GM19463 (cell line): Measurements from ENCODE around the gene ZCWPW1.
"Not testable (repeated sequence)": the region's sequence is repeated elsewhere in the genome, so short reads cannot be mapped to it uniquely, and the experiment has no call there.

Experiments
- ATAC-seq: cut with Tn5 transposase; IDR thresholded peaks from one replicate; pipeline ENCODE4 v1.9.1; 2021; ENCODE audit warnings: mild to moderate bottlenecking, moderate library complexity; ENCODE audit not compliant: unreplicated experiment

The ZCWPW1 gene

DNA sequence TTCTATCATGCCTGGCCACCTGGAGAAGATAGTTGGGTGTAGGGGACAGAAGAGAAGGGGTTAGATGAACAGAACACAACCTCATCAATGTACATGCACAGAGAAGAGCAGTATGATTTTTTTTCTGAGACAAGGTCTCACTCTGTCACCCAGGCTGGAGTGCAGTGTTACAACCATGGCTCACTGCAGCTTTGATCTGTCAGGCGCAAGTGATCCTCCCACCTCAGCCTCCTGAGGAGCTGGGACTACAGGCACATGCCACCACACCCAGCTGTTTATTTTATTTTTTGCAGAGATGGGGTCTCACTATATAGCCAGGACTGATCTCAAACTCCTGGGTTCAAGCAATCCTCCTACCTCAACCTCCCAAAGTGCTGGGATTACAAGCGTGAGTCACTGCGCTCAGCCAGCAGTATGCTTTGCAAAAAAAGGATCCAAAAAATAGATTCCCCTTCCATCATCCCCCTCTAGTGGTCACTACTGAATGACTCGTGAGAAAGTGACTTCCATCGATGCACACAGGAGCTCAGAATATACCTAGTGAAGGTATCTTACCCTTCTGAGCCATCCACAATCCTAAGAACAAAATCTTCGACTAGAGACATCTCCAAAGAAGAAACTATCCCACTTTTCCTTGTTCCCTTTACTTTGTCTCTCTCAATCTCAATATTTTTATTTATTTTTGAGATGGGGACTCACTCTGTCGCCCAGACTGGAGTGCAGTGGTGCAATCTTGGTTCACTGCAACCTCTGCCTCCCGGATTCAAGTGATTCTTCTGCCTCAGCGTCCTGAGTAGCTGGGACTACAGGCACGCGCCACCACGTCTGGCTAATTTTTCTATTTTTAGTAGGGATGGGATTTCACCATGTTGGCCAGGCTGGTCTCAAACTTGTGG lies 21.0 kb downstream of the ZCWPW1 start:
- ATAC-seq, result peak; percentile 54

DNA sequence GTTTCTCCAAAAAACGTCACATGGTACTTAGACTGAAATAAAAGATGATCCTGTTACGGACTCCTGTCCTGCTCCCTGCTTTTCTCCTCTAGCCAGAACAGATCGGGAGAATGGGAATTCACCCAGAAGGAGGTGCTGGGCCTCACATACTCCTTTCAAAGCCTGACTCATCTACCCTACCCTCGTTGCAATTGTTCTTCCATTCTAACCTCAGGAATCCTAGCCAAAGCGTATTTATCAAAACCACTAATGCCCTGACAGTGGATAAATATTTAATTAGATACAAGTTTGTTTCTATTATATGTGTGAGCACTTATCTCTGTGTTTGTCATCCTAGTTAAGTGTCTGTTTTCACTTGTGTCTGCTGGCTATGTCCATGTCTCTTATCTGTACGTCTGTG lies 21.7 kb downstream of the ZCWPW1 start:
- ATAC-seq, result no peak

DNA sequence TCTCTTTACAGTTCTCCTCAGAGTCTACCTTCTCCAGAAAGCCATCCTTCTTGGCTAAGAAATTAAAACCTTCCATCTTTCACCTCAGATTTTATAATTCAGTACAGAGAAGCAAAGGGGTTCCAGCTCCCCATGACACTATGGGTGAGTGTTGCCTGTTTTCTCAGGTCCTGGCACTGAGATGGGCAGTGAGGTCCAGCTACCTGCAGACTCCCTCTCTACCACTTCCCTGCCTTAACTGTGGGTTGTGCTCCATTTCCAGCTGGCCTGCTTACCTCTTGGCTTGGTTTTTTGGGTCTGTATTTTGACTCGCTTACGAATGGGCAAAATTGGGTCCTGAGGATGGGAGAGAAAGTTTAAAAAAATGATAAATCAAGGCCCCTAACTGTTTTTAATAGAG lies 26.3 kb downstream of the ZCWPW1 start:
- ATAC-seq, result no peak

DNA sequence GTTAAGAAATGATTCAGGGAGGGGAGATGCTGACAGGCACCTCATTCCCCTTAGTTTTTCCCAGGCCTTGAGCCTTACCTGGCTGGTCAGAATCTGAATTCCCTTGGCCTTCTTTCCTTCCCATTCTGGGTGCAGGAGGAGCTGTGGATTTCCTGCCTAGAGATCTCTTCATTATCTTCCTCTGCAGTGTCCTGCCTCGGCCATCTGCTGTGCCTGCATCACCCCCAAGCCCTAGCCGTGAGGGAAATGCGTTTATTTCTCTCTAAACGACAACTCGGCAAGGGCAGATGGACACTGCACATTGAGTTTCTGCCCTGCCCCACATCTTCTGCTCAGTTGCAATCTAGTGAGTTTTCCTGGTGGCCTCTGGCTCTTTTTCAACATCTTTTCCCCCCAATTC lies 26.7 kb downstream of the ZCWPW1 start:
- ATAC-seq, result no peak

DNA sequence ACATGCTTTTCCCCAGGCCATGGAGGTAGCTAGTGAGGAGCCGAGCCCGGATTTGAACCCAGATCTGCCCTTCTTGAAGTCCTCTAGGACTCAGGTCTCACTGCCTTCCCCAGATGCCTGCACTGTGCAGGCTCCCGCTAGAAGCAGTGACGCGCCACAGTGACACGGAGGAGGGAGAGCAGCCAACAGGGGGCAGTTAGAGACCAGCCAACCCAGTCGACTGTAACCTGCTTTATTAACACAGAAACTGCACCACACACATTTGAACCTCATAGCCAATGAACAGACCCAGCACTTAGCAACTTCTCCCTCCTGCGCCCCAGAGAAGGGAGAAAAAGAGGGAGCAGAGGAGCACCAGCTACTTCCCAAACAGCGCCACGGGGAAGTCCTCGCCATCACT lies 27.8 kb downstream of the ZCWPW1 start:
- ATAC-seq, result no peak

DNA sequence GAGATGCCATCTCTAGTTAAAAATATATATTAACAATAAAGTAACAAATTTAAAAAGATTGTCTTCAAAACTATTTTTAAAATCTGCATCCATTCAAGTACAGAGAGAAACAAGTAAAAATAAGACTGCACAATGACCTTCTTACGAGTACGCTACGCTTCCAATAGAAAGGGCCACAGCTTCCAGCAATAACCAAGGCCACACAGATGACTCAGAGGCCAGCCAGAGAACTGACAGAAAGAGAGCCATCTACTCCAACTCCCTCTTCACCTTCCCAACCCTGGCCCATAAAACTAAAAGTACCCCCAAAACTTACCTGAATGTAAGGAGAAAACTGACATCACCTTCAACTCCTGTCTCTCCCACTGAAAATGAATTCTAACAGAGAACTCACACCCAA lies 28.5 kb downstream of the ZCWPW1 start:
- no peak for ATAC-seq

DNA sequence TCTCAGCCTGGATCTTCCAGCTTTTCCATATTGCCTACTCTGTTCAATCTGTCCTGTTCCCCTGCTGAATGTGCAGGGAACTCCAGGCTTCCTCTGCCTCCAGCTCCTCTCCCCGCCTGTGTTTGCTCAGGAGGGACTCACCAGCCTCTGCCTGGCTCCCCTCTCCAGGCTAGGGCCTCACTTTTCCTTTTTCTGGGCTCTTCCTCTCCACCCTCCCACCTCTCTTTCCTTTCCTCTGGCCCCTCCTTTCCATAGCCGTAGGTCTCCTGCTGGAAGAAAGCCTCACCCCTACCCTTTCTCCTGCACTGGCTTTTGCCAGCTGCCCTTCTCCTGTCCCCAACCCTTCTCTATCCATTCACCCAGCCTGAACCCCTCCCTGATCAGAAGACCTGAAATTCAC lies 30.3 kb downstream of the ZCWPW1 start:
- no peak for ATAC-seq

DNA sequence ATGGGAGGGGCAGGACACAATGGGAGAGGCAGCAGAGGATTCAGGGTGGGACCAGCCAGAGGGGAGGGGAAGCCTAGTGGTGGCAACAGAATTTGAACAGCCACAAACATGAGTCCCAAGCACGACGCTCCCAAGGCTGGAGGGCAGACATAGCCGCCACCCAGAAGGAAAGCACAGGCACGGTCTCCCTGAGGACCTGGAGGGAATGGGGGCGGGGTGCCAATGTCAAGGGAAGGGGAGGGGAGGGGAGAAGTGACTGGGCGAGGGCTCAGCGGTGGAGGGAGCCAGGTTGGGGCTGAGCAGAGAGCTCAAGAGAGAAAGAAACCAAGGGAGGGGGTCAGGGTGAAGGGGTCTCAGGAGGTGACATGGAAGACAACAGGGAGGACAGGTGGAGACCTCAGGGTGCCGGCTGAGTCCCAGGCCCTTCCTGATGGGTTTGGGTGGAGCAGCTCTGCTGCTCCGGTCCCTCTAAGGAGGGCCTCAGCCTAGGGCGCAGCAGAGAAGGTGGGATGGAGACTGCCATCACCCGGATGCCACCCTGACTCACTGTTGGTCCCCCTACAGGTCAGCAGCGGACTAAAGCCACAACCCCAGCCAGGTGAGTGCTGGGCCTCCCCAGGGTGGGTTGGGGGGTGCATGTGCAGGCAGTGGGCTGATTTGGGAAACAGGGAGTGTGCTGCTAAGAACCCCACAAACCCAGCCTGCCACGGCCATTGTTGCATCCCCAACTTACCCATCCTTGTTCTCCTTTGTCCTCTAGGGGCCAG lies 31.0 kb downstream of the ZCWPW1 start:
- ATAC-seq, result no peak

DNA sequence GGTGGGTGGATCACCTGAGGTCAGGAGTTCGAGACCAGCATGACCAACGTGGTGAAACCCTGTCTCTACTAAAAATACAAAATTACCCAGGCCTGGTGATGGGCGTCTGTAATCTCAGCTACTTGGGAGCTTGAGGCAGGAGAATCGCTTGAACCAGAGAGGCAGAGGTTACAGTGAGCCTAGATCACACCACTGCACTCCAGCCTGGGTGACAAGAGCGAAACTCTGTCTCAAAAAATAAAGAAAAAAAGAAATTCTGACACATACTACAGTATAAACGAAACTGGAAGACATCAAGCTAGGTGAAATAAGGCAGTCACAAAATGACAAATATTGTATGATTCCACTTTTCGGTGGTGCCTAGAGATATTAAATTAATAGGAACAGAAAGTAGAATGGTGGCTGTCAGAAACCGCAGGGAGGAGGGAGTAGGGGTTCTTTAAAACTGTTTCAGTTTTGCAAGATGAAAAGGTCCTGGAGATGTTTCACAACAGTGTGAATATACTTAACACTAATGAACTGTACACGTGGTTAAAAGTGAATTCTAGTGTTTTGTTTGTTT lies 32.0 kb downstream of the ZCWPW1 start:
- peak; percentile 86 for ATAC-seq

DNA sequence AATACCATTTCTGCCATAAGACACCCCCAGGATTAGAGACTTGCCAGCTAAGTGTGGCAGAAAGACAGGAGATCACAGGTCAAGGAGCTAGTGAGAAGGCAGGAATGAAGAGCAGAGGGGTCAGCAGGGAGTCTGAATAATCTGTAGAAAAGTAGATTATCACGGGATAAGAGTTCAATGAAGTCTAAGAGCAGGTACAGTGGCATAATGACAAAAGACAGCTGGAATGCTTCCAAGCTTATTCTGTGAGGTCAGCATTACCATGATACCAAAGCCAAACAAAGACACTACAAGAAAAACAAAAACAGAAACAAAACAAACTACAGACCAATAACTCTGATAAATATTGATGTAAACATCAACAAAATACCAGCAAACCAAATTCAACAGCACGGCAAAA lies 34.4 kb downstream of the ZCWPW1 start:
- ATAC-seq, result no peak

DNA sequence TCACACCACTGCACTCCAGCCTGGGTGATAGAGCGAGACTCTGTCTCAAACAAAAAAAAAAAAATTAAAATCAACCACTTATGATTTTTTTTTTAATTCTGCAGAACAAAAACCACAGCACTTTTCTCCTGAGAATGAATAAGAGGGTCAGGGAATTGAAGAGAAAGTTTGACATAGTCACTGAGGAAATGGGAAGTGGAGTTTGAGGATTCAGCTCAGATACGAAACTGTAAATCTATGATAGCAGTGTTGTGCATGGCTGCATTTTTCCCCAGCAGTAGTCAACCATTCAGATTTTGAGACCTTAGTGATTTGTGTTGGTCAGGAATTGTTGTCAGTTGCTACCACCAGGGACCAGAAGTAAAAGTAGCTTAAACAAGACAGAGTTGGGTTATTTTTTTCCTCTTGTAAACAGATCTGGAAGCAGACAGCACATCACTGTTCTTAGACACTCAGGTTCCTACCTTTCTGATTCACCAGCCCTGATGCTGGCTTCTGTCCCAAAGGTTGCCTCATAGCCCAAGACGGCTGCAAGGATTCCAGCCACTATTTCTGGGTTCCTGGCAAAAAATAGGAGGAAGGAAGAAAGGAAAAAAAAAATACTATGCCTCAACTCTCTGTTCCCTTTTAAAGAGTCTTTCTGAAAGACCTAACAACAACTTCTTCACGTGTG lies 35.1 kb downstream of the ZCWPW1 start:
- ATAC-seq, result no peak

DNA sequence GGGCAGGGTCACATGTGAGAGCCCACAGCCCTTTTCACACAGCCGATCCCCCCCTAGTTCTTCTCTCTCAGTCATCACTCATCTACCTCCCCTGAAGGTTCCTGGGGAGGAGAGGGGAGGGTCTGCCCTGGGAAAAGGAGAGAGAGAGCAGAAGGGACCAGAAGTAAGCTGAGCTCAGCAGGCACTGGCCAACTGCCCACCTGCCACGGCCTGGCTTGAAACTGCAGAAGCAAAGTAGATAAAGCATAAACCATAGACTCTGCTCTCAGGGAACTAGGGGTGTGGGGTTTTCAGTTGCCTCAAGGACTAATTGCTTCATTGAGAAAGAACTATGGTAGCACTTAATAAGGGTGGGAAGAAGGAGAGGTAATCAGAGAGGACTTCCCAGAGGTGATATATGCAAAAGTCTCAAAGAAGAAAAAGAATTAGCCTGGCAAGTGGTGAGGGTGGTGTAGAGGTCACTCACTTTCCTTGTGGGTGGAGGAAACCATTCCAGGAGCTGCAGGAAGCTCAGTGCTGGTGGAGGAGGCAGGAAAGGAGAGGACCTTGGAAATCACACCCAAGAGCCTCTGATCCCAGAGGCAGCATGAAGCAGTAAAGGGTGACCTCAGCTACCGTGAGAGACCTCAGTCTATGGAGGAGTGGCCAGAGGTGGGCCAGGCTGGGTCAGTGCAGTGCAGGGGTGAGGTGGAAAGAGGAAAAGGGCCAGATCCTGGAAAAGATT lies 38.1 kb downstream of the ZCWPW1 start:
- ATAC-seq, result no peak

DNA sequence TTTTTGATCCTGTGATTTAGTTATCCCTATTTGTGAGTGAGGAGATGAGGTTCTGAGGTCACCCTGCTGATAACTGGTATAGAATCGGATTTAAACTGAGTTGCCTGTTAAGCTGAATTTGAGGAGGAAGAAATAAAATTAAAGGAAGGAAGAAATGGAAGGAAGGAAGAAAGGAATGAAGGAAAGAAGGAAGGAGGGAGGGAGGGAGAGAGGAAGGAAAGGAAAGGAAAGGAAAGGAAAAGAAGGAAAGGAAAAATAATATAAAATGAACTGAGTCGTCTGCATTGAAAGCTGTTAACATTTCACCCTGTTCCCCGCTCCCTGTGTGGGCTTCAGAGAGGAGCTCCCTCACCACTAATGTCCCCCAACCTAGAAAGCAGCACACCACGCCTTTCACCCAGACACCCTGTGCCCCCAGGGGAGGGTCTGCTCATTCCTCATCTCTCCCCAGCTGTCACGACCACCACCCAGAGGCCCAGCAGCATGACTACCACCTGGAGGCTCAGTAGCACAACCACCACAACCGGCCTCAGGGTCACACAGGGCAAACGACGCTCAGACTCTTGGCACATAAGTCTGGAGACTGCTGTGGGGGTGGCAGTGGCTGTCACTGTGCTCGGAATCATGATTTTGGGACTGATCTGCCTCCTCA lies 38.9 kb downstream of the ZCWPW1 start:
- ATAC-seq, result no peak

DNA sequence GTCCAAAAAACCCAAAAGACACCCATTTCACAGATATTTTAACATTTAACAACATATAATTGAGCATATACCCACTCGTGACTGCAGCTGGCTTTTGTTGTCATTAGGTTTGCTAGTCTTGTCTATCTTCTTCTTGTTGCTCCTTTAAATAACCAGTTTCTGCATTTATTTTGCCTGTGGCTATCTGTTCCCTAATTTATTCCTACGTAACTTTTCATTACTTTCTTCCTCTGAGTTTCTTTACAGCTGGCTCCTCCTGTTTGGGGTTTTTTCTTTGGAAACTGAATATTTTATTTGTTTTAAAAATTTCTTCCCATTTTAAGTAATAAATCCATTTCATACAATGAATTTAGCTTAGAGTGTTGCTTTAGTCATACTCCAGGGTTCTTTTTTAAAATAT lies 40.8 kb downstream of the ZCWPW1 start:
- ATAC-seq, result no peak

DNA sequence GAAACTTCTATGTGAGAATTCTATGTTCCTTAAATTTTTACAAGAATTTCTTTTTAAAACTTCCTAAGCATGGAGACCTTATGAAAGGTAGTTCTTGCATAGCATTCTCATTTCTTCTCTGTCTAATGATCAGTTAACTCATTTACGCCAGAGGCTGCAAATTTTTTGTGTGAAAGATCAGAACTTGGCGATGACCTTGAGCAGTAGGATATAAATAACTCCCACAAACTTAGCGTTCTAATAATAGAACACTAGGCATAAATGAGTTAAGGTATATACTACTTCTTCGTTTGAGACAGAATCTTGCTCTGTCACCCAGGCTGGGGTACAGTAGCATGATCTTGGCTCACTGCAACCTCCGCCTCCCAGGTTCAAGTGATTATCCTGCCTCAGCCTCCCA lies 41.6 kb downstream of the ZCWPW1 start:
- ATAC-seq, result no peak

DNA sequence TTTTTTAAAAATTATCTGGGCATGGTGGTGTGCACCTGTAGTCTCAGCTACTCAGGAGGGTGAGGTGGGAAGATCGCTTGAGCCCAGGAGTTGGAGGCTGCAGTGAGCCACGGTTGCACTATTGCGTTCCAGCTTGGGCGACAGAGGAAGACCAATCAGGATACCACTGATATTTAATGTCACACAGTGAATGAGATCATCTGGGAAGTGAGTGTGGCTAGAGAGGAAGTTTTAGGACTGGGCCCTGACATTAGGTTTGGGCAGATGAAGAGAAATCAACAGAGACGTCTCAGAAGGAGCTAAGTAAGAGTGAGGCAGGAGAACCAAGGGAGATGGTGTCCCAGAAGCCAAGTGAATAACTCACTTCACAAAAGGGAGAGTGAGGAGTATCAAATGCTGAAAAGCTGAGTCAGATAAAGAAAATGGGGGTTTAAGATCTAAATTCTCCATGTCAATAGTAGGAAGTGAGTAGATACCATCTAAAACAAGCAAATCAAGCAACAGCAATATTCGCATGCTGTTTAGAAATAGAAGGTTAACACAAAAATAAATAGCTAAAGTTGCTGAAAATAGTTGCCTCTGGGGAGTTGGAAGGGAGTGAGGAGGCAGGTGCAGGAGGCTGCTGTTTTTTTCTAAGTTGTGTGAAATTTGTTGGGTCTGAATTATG lies 43.7 kb downstream of the ZCWPW1 start:
- ATAC-seq, result no peak

DNA sequence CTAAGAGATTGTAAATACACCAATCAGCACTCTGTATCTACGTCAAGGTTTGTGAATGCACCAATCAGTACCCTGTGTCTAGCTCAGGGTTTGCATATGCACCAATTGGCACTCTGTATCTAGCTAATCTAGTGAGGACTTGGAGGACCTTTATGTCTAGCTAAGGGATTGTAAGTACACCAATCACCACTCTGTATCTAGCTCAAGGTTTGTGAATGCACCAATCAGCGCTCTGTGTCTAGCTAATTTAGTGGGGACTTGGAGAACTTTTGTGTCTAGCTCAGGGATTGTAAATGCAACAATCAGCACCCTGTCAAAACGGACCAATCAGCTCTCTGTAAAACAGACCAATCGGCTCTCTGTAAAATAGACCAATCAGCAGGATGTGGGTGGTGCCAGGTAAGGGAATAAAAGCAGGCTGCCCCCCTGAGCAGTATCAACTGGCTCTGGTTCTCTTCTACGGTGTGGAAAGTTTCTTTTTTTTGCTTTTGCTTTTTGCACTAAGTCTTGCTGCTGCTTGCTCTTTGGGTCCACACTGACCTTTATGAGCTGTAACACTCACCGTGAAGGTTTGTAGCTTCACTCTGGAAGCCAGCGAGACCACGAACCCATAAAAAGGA lies 46.2 kb downstream of the ZCWPW1 start:
- ATAC-seq, result not testable (repeated sequence)

DNA sequence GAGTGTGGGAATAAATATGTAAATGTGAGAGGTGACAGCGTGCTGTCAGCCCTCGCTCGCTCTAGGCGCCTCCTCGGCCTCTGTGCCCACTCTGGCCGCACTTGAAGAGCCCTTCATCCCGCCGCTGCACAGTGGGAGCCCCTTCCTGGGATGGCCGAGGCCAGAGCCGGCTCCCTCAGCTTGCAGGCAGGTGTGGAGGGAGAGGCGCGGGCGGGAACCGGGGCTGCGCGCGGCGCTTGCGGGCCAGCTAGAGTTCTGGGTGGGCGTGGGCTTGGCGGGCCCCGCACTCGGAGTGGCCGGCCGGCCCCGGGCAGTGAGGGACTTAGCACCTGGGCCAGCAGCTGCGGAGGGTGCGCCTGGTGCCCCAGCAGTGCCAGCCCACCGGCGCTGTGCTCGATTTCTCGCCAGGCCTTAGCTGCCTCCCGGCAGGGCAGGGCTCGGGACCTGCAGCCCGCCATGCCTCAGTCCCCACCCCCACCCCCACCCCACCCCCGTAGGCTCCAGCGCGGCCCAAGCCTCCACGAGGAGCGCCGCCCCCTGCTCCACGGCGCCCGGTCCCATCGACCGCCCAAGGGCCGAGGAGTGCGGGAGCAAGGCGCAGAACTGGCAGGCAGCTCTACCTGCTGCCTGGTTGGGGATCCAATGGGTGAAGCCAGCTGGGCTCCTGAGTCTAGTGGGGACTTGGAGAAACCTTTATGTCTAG lies 46.8 kb downstream of the ZCWPW1 start:
- not testable (repeated sequence) for ATAC-seq

DNA sequence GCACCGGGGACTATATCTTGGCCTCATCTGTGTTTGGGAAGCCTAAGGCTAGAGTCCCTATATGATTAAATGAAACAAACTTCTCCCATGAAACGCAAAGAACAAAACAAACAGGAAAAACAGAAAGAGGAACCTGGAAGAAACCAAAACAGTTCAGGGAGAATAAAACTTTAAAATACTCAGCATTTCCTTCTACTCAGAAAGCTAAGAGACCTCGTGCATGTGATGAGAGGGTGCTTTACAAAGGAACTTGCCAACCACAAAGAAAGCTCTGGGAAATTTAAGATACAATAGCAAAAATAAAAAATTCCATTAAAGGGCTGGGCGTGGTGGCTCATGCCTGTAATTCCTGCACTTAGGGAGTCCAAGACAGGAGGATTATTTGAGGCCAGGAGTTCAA lies 48.3 kb downstream of the ZCWPW1 start:
- no peak for ATAC-seq
